NCI-H2171 (cell line): ENCODE results near the gene CELF4.

Source experiments
- DNase-seq: peaks from one replicate; lab custom pipeline; 2025; lab: John Stamatoyannopoulos, UW

CELF4 gene

DNA sequence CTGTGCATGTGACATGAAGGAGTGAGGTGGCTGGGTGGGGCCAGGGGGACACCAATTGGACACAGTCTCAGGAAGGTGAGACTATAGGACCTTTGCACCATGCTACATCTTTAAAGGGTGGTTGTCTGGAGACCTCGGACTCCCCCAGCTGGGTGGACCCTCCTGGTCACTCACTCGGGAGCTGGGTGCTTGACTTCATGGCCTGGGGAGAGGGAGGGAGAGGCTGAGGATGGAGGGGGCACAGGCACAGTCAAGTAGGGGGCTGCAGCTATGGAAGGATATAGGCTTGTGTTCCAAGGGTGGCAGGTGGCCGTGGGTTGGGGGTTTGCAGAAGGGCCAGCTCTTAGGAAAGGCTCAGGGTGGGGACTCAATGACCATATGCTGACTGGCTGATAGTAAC lies 7.1 kb upstream of the CELF4 start:
- no peak for DNase-seq

DNA sequence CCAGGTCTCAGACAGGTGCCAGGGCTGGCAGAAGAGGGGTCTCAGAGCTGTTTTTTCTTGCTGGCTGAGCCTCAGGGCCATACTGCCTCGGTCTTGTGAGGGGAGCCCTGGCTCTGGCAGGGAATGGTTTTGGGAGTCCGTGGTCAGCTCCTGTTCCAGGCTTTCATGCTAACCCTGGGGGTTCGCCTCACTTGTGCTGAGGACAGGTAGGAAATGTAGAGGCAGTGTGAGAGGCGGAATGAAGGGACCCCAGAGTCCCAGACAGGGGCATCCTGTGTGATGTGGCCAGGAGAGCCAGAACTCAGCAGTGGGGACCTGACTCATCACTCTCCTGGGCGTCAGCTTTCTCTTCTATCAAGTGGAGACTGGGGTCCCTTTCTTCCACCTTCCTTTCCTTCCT lies 5.7 kb upstream of the CELF4 start:
- no peak for DNase-seq

DNA sequence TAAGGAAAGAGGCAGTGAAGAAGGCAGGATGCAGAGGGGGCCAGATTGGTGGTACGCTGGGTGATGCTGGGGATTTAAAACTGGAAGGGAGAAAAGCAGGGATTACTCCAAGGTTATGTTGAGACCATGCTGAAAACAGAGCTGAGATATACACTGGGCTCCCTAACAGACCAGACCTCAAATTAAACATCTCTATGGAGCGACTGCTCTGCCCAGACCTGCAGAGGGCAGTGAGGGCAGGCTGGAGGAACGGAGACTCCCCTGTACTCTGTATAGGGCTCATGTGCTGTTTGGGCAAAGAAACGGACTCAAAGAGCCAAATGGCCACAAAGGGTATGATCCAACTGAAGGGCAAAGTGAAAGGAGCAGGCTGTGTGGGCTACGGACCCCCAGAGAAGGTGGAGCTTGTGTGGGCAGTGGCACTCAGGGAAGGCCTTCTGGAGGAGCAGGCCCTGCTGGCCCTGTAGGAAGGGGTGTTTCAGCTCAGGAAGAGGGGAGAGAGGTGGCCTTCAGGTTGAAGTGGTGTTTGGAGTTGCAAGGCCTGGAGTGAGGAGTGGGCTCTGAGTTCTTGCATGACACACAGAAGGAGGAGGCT lies 4.8 kb upstream of the CELF4 start:
- no peak for DNase-seq

DNA sequence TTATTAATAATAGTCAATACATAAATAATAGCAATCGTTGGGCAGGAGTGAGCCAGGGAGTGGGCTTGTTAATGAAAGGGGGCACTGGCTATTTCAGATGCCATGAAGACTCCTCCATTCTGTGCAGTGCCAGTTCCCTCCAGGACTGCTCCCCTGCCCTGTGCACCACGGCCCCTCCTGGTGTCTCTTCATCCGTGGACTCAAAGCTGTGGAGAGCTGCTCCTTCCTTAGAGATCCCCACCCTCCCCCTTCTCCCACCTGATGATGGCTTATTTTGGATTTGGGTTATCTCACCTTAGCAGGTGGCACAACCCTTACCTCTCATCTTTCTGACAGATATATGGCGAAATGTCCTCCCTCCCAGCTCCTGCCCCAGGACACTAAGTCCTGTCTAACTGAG lies 3.1 kb upstream of the CELF4 start:
- DNase-seq = no peak

DNA sequence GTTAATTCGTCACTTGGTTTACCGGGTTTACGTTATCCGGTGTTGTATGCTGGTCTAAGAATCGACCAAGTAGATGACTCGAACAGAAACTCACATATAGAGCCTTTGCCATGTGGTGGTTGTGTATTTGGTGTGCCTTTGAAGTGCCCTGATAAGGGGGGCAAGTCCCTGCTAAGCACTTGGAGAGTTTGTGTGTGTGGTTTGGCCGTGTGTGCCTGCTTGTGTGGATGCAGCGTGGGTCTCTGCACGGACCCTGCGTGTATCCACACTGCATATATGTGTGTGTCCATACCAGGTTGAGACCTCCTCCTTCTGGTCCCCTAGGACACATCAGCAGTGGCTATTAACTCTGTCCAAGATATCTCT lies 2.4 kb upstream of the CELF4 start:
- DNase-seq = no peak

DNA sequence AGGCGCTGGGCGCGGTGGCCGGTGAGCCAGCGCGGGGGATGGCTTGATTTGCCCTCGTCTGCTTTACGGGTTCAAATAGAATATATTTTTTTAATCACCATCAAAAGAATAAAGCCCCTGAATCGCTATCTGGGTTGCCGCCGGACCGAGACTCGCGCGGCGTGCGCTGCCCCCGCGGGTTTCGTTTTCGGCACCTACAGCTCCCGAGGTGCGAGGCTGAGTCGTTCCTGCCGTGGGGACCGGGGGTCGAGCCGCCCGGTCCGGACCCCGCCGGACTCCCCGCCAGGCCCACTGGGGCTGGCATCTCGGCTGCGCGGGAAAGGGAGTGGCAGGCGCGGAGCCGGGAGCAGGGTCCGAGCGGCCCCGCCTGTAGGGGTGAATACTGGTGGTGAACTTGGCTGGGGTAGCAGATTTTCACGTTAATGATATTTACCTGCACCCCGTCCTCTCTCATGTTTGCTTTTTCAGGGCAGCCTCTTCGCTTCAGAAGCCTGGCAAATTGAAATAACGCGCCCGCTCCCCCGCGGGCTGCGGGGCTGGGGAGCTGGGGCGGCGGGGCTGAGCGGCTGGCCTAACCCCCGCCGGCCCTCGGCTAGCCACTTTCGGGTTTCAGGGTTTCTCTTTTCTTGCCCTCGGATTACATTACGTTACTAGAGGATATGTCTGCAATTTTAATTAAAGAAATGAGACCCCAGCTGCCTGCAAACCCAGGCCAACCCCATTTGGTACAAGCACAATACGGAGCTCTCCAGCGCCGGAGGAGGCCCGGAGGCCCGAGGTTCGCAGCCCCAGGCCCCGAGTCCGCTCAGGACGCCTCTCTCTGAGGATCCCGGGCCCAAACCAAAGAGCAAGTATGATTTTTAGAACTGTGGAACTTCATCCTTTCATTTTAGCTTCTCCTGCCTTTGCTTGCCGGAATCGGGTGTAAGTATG lies 1.7 kb upstream of the CELF4 start:
- DNase-seq = no peak

DNA sequence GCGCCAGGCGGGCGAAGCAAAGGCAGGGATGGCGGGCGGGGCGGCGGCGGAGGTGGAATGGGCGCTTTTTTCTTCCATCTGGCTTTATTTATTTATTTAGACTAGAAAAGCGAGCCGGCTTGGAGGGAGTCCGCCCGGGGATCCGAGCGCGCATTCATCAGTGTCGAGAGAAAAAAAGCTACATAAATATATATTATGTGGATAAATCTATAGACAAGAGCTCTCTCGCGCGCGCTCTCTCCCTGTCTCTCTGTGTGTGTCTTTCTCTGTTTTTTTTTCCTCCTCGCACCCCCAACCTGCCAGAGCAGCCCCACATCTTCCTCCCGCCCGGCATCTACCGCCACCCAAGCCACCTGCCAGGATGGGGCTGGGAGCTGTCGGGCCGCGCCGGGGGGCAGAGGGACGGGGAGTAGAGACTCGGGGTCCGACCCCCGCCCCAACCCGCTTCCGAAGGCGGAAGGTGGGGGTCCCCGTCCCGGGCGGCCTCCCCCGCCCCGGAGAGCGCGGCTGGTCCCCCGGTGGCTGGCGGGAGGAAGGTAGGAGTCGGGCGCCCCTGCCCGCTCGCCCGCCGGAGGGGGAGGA lies 972 bp upstream of the CELF4 start:
- peak; percentile 57 for DNase-seq

DNA sequence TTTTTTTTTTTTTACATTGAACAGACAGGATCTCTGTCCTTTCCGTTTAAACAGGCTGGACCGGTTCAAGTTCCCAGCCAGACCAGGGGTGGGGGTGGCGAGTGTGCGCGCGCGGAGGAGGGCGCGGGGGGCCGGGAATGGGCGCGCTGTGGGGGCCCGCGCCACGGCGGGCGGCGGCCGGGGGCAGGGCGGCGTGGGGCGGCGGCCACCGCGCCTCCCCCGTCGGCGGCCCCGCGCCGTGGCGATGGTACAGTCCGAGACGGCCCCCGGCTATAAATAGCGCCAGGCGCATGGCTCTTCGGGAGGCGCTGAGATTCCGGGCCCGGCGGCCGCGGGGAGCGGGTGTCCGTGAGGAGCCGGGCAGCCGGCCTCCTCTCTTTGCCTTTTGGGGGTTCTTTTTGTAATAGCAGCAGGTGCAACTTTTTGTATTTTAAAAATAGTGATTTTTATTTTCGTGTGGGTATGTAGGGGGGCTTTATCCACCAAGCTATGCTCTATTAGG lies 430 bp upstream of the CELF4 start:
- peak; percentile 96 for DNase-seq

DNA sequence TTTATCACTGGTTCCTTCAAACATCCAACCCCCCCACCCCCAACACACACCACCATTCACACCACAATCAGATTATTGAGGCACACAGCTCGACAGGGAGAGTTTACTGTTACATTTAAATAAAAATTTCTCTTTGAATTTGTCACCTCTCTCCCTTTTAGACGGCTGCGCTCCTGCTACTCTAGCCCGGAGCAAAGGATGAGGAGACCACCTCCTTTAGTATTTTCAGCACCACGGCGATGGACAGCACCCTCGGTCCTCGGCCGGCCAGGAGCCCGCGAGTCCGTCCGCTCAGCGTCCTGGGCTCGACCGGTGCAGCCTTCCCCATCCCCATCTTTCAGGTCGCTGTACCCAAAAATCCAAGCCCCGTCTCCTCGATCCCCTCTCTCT lies 892 bp downstream of the CELF4 start:
- no peak for DNase-seq

DNA sequence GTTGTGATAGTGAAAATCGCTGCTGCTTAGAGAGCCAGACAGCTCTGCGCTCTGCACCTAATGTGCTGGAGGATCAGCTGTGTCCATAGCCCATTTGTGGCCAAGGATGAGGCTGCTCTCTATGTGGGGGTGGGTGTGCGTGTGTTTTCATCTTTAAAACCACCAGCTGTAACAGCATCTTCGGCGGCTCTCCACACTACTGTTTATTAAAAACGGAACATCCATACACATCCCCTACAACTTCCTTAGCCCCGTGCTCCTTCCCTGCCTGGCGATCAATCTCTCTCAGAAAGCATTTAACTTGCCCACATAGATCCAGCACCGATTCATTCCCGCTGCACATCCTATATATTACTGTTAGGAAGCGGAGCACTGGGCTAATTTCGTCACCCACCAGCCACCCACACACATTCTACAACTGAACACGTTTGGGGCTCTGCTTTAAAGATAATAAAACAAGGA lies 1.6 kb downstream of the CELF4 start:
- DNase-seq = no peak

DNA sequence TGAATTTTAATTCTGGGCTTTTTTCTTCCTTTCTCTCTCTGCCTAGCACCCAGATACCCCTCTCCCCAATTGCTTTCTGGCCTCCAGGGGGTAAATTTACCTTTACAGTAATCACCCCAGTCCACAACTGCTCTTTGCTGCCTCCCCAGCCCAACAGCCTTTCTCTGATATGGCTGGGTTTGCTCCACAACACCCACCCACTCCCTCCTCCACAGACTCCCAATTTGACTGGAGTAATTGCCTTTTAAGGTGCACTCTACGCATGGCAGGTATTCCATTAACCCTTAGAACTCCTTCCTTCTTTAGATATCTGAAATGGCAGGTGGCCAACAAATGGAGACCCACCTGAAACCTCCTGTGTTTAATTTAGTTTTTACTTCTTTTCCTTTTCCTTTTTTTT lies 3.6 kb downstream of the CELF4 start:
- DNase-seq = no peak

DNA sequence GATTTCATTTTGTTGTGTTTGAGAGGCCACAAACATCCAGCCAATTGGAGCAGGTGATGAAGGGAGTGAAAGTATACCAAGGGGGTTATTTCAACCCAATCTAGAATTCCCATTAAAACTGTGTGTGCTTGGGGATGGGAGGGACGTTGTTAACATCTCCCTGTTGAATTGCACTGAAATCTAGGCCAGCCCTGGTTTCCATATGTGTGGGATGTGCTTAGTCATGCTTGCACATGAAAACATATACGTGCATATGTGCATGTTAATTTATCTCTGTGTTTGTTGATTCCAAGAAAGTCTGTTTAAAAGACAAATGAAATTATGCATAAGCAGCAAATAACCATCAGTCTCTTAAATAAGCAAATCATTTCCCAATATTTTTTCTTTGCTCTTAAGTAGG lies 5.6 kb downstream of the CELF4 start:
- DNase-seq = no peak

DNA sequence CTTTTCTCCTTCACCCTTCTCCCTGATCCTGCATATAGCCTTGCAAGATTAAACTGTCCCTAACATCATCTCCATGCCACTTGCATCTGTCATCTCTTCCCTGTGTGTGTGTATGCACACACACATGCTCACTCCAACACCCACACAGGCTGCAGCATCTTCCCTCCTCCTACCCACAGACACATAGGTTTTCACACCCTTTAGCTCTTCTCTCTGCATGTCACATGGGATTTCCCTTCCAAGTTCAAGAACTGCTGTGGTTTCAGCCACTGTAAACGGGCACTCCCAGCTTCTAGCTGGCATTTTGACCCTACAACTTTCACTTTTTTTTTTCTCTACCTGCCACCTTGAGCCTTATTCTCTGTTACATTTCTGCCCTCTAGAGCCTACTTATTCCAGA lies 6.4 kb downstream of the CELF4 start:
- no peak for DNase-seq

DNA sequence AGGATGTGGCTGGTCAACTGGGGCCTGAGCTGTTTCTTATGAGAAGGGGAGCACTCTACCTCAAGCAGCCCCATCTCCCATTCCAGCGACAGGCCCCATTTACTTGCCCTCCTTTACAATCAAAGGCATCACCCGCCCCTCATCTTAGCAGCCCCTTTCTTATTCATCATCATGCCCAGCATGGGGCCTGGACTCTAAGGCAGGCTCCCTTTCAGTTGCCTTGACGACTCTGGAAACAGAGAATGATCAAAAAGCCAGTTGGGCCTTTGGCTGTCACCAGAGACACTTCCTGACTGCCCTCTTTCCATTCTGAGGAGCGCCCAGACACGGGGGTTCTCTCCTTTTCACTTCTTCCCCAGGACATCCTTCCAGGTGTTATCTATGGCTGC lies 11.2 kb downstream of the CELF4 start:
- DNase-seq = no peak

DNA sequence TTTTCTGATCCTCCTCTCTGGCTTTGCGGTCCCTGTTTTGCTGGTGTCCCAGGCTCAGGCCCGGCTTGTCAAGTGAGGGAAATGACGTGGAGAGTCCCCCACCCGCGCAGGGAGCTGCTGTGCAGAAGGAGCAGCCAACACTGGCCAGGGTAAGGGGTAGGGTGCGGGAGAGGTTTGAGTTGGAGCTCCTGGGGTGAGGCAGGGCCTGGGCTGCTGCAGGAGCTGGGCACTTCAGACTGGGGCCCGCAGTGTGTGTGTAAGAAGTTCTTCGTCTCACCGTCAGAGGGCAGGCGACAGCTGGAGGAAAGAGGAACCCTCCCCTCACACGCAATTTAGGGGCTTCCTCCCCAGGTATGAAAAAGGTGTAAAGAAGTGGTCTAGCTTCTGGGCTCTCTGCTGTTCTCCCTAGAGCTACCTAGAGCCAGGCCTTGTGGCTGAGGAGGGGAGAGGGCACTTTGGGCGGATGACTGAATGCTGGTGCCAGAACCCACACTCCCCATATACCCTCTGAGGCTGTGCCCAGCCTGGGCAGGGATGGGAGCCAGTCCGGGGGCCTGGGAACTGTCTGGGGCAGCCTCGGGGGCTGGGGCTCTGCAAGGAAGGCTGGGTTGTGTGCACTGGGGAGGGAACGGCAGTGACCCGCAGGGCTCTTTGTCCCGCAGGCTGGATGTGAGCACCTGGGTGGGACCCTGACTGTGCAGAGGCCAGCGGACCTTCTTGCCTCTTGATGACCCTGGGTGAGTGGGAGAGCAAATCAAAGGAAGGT lies 11.8 kb downstream of the CELF4 start:
- DNase-seq = no peak

DNA sequence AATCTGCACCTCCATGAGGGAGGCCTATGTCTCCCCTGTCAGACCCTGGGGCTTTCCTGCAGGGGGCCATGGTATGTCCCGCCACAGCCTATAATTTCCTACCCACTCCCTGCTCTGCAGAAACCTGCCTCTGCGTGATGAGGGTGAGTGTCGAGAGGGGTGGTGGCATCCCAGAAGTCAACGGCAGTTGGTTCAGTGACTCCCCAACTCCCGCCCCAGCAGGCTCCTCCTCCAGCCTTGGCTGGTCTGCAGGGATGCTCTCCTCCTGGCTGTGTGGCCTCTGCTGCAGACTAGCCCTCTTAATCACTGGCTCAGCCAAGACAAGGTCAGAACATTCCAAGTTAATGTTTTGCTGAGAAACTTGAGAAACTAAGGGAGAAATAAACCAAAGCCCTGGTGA lies 13.3 kb downstream of the CELF4 start:
- DNase-seq = no peak

DNA sequence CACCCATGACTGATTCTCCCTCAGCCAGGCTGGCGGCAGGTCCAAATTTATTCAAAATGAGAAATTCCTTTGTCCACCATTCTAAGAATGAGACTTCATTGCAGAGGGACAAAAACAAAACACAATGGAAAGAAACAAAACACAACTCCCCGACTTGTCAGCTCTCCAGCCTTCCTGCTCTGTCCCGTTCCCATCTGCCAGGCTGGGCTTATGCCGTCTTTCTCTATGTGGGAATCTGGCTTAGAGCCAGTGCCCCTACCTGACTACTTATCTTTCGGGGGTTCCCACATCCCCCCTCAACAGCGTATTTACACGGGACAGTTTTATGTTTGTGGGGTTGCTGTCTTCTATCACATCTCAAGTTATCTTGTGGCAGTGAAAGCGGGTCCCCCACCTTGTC lies 13.8 kb downstream of the CELF4 start:
- DNase-seq = no peak

DNA sequence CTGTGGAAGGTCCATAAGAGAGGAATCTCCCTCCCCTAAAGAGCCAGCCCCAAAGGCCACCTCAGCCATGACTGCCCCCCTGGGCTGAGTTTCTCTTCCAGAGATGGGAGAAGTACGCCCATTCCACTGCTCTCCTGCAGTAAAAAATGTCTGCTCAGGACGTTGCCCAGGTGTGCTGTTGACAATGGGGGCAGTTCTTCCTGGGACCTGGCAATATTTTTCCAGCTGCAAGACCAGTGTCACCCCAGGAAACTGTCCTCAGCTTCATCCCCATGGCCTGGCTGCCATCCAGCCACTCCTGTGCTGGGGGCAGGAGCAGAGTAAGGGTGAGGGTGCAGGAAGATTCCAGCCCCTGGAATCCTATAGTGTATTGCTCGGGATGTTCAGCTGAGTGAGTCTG lies 14.3 kb downstream of the CELF4 start:
- DNase-seq = no peak

DNA sequence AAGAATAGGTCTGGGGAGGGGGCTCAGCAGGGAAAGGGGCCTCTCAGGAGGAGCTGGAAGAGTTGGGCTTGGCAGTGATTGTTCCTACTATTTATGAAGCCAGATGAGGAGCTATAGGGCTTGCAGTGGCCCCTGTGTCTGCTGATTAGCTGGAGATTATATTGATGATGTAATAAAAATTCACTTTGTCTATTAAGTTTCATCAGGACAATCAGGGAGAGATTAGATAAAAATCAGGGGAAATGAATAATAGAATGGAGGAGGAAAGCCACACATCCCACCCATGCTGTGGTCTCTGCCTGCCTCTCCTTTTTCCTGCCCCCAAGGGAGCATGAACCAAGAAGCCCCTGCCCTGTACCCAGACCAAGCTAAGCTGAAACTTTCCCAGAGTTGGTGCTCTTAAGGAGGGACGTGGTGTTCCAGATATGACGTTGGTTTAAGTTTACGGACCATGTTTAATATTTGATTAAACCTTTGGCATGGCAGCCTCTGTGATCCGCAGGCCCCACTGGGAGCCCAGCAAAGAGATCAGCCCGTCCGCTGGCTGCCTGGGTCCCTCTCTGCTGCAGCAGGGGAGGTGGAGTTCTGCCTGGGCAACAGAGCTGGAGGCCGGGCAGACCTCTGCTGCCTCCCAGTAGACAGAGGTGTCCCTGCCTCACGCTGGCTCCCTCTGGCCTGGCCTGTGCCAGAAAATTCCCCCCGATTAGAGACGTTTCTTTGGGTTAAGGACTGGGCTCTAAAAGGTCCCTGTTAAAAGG lies 15.3 kb downstream of the CELF4 start:
- DNase-seq = no peak

DNA sequence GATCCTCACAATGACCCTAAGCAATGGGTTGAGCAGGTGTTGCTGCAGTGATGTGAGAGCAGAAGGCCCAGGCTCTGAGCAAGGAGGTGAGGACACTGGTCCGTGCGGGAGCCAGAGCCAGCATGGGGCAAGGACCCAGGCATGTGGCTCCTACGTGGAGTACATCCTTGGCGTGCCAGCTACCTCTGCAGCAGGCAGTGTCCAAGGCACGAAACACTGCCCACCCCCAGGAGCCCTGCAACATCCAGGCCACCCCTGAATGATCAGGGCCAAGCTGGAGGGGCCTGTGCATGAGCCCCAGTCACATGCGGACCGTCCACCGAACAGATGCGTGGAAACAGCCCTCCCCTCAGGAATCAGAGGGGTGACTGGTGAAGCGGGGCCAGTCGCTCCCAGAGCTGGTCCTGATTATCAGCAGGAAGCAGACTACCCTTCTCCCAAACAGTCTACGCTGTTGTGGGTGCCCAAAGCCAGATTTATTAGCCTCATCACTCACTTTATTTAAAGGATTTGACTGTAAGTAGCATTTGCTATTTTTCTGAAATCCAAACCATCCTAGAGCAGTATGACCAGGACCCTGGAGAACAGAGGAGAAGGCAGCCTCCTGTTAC lies 16.8 kb downstream of the CELF4 start:
- DNase-seq = no peak

DNA sequence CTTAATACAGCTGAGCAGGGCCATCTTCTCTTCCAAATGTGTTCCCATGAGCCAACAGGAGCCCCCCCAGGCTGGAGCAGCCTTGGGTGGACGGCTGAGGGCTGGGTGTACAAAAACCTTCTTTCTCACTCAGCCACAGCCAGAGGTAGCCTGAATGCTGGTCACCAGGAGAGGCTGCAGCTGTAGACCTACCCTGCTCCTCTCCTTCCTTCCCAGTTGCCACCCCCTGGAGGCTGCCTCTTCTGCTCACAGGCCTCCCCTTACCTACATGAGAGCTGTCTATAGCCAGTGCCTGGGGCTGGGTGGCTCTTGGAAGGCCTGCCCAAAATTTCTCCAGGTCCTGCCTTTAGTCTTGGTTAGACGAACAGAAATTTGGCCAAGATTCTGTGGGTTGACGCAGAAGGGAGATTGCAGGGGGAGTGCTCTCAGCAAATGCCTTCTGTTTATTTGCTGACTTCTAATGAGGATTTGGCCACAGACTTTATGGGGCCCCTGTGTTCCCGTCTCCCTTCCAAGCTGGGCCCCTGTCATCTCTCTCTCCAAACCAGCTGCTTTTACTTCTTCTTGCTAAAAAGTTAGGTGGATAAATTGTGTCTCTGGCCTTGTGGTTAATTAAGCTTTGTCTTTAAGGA lies 18.3 kb downstream of the CELF4 start:
- DNase-seq = no peak
